Measurements from ENCODE around the gene ACOXL.

DNA sequence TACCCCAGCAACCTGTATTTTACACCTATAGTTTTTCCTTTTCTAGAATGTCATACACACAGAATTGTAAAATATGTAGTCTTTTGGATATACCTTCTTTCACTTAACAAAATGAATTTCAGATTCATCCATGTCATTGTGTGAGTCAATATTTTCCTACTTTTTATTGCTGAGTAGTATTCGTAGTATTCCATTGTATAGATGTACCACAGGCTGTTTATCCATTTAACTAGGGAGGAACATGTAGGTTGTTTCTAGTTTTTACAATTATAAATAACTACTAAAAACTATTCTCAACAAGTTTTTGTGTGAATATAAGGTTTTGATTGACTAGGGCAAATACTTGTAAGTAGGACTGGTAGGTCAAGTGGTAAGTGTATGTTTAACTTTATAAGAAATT is 187.4 kb downstream of the ACOXL start:
- no peak for TF ChIP-seq POLR2A (IDR thresholded peaks at IDR 0.05; ENCODE audit: low read length)
- TF ChIP-seq GATA1 (IDR thresholded peaks at IDR 0.05; ENCODE audit: low read depth, low read length), result no peak

All from erythroblast (primary cell).